ENCODE measurements around the gene KCNAB1. TPM values are rescaled to one million over a fixed set of nuclear protein-coding genes. Genes with fewer than 3 reads are reported as not detected.

KCNAB1 gene
- total RNA-seq, 1 donor from 2014 or later, result not detected

DNA sequence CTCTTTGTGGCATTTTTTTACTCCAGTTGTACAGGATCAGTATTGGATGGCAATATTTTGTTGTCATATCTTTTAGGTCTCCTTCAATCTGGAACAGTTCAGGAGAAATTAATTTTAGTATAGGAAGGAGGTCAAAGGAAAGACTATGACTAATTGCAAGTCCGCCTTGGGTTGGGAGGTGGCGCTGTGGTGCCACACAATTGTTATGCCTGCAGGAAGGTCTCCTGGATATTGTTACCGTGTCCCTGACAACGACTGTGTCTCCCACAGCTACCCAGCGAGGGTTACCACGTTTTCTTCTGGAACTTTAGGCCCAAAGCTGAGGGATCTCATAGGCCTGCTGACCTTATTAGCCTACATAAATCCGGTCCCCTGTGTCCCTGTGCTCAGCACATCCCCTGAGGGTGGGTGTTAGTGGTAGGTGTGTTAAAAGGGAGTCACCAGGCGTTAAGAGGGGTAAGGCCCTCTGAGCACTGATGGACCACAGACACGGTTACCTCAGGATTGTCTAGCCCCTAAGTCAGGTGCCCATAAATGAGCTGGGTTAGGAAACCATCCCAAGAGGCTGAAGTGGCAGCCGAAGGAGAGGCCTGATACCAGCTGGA is 31.5 kb downstream of the KCNAB1 start:
- TF ChIP-seq CTCF (IDR thresholded peaks at IDR 0.05), result no peak
- Mint-ChIP-seq H3K4me3 (no peak overlapping the region), H3K9me3 (peaks cover 4% of the 10 kb centered on the region), H3K27me3 (no peaks in the 10 kb centered on the region), H3K4me1 (peaks cover 6% of the 10 kb centered on the region), H3K36me3 (ENCODE audit: low read depth) (no peaks in the 10 kb centered on the region), H3K27ac (no peak overlapping the region)
- DNase-seq (no peak), ATAC-seq (ENCODE audit: low read depth) (peak; percentile 37)
- ChIA-PET POLR2A (no interaction called here), CTCF (interaction anchor here (0.8 to 6.4 kb wide), 11 partner anchors 231 to 986 kb away, joined by 3 to 124 read pairs (median 6); no protein-coding TSS in a partner anchor)
- intact Hi-C loops (cut with micrococcal nuclease), result loop anchor here (1.0 to 5.0 kb wide), 5 partner anchors 230 to 1420 kb away; no protein-coding TSS in a partner anchor

DNA sequence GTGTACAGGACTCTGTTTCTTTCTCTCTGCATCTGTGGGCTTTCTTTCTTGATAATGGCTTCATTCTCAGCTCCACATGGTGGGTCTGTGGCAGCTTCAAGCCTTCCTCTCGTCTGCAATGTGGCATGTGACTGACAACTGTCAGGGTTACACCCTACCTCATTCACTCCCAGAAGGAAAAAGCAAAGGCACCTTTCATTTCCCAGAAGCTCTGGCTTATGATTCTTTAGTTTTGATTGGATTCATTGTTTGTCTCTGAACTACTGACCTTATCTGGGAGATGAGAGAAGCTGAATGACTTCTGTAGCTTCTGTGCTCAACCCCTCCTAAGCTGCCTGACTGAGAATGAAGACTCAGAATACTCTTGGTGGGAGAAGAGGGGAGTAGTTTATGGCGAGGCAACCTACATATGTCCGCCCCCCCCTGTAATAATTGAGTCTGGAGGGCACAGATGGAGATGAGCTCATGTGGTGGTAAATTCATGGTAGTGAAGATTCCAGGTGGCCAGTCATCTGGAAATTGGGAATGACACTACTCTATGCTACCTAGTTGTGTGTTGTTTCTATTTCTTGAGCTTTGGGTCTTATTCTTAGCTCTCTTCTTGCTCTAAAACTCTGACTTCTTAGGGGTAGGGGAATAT is 38.4 kb downstream of the KCNAB1 start:
- peaks cover 4% of the 10 kb centered on the region for H3K9me3 Mint-ChIP-seq
- no peak overlapping the region for H3K4me3 Mint-ChIP-seq
- ChIA-PET POLR2A (no interaction called here), CTCF (interaction anchor here (1.0 to 3.1 kb wide), 2 partner anchors 9 to 351 kb away, joined by 3 to 10 read pairs; no protein-coding TSS in a partner anchor)
- H3K36me3 Mint-ChIP-seq (ENCODE audit: low read depth), result no peaks in the 10 kb centered on the region
- no peak for TF ChIP-seq CTCF (IDR thresholded peaks at IDR 0.05)
- H3K27me3 Mint-ChIP-seq, result no peaks in the 10 kb centered on the region
- ATAC-seq (ENCODE audit: low read depth), result no peak
- intact Hi-C loops (cut with micrococcal nuclease), result no loop called here
- DNase-seq, result no peak
- H3K4me1 Mint-ChIP-seq, result peaks cover 11% of the 10 kb centered on the region
- no peak overlapping the region for H3K27ac Mint-ChIP-seq

GRCh38 chr3:156160647-156161046 is 40.3 kb downstream of the KCNAB1 start:
- no peak for DNase-seq
- ATAC-seq (ENCODE audit: low read depth), result no peak
- no peak for TF ChIP-seq CTCF (IDR thresholded peaks at IDR 0.05)

GRCh38 chr3:156161172-156161571 is 40.8 kb downstream of the KCNAB1 start:
- Mint-ChIP-seq H3K36me3 (ENCODE audit: low read depth) (no peaks in the 10 kb centered on the region), H3K9me3 (no peaks in the 10 kb centered on the region), H3K4me1 (peaks cover 11% of the 10 kb centered on the region), H3K4me3 (peak overlapping the region; percentile 21), H3K27ac (no peak overlapping the region), H3K27me3 (no peaks in the 10 kb centered on the region)
- DNase-seq (no peak), ATAC-seq (ENCODE audit: low read depth) (no peak)
- ChIA-PET POLR2A (no interaction called here), CTCF (no interaction called here)
- intact Hi-C loops (cut with micrococcal nuclease), result no loop called here
- no peak for TF ChIP-seq CTCF (IDR thresholded peaks at IDR 0.05)

More at GRCh38 chr3:156160647-156161046, 40.3 kb downstream of the KCNAB1 start:
- H3K9me3 Mint-ChIP-seq, result peaks cover under 1% of the 10 kb centered on the region
- ChIA-PET CTCF (interaction anchor here (0.6 kb wide), 1 partner anchor 10 kb away, joined by 4 read pairs; no protein-coding TSS in a partner anchor), POLR2A (no interaction called here)
- H3K27me3 Mint-ChIP-seq, result no peaks in the 10 kb centered on the region
- peak overlapping the region; percentile 13 for H3K27ac Mint-ChIP-seq
- intact Hi-C loops (cut with micrococcal nuclease), result no loop called here
- H3K36me3 Mint-ChIP-seq (ENCODE audit: low read depth), result no peaks in the 10 kb centered on the region
- H3K4me3 Mint-ChIP-seq, result peak overlapping the region; percentile 7
- H3K4me1 Mint-ChIP-seq, result peaks cover 11% of the 10 kb centered on the region

DNA sequence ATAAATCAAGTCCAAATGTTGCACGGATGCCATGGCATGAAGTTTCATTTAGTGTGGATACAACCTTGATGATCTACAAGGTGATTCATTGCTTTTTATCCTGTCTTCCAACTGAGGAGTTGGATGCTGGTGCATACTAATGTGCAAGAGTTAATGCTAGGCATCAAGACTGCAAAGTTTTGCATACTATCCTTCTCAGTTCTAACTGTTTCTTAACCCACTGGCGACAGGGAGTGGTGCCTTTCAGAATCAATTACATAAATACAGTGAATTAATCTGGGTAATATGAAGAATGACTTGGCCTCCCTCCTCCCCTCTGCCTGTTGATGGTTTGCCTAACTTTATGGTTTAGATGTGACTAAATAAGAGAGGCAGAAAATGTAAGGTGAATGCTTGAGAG is 43.5 kb downstream of the KCNAB1 start:
- no peak overlapping the region for H3K27ac Mint-ChIP-seq
- peaks cover 11% of the 10 kb centered on the region for H3K4me1 Mint-ChIP-seq
- POLR2A ChIA-PET, result no interaction called here
- H3K4me3 Mint-ChIP-seq, result no peak overlapping the region
- ATAC-seq (ENCODE audit: low read depth) (no peak), DNase-seq (no peak)
- no peaks in the 10 kb centered on the region for H3K36me3 Mint-ChIP-seq (ENCODE audit: low read depth)
- H3K27me3 Mint-ChIP-seq, result peaks cover 4% of the 10 kb centered on the region
- intact Hi-C loops (cut with micrococcal nuclease), result no loop called here
- TF ChIP-seq CTCF (IDR thresholded peaks at IDR 0.05), result no peak
- H3K9me3 Mint-ChIP-seq, result no peaks in the 10 kb centered on the region
- CTCF ChIA-PET, result interaction anchor here (1.4 kb wide), 1 partner anchor 10 kb away, joined by 4 read pairs; no protein-coding TSS in a partner anchor

Data from activated B cell treated with CpG ODN at 0.5 μM for 24 hours (primary cell).